GM19455 (cell line): ENCODE results near the gene TSPO2.

Source experiments
- ATAC-seq: cut with Tn5 transposase; IDR thresholded peaks from one replicate; pipeline ENCODE4 v1.9.1; 2021; ENCODE audit not compliant: unreplicated experiment

Gene TSPO2

GRCh38 chr6:41049955-41050354, 7.7 kb downstream of the TSPO2 start:
- ATAC-seq: no peak

DNA sequence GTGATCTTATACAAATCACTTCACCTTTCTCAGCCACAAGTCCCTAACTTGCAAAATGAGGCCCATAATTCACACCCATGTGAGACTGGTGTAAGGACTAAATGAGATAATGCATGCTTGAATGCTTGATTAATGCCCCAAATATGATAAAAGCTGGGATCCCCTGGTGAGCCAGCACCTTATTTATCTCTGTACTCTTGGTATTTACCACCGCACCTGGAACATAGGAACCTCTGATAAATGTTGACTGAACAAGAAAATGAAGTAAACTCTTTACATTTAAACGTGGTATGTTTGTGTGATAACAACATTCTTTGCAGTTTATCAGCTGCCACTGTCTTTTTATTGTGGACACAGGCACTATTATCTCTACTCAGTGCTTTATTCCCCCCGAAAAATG, 8.3 kb downstream of the TSPO2 start:
- ATAC-seq: no peak

DNA sequence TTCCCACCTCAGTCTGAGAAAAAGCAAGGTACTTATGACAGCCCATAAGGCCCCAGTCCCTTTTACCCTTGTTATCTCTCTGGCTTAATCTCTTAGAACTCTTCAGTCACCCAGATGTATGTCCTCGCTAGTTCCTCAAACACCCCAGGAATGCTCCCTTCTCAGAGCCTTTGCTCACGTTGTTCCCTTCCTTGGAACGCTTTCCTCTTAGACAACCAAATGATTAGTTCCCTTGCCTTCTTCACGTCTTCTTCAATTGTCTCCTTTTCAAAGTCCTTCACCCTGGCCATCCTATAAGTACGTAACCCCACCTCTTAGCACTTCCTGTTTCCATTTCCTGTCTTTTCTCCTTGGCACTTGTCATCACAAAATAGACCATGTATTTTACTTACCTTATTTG, 9.6 kb downstream of the TSPO2 start:
- no peak for ATAC-seq

DNA sequence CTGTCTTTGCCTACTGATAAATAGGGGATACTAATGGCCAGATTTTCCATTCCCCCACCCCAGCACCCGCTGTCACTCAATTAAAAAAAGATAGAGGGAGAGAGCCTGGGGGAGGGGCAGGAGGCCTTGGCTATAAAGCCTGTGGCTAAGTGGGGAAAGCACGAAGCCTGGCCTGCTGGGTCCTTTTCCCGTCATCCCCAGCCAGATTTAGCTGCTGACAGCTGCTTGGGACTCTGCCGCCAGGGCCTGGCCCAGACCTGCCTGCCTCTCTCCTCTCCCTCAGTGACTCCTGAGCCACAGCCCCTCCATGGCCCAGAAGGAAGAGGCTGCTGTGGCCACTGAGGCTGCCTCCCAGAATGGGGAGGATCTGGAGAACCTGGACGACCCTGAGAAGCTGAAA, 10.8 kb downstream of the TSPO2 start, which contains the start of gene APOBEC2:
APOBEC2 (plus strand) TSS at position 162 of the 400 bp plus-strand sequence; CDS start at position 308, 146 bp downstream.
- no peak for ATAC-seq

- ATAC-seq: no peak
Measured at GRCh38 chr6:41054511-41054910, 12.2 kb downstream of the TSPO2 start.

DNA sequence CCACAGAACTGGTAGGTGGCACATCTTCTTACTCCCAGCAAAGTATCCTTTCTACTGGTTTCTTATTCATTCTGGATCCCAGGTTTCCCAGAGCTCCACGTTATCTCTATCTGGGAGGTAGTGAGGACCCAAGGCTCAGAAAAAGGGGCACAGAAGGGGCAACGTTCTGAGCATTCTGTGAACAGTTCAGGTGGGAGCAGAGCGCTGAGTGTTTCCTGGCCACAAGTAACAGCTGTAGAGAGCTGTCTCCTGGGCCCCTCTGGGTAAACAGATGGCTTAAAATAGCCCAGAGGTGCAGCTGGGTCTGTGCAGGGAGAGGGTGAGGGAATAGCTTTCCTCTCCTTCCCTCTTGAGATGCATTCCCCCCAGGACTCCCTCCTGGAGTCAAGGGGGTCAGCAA, 12.9 kb downstream of the TSPO2 start:
- no peak for ATAC-seq

DNA sequence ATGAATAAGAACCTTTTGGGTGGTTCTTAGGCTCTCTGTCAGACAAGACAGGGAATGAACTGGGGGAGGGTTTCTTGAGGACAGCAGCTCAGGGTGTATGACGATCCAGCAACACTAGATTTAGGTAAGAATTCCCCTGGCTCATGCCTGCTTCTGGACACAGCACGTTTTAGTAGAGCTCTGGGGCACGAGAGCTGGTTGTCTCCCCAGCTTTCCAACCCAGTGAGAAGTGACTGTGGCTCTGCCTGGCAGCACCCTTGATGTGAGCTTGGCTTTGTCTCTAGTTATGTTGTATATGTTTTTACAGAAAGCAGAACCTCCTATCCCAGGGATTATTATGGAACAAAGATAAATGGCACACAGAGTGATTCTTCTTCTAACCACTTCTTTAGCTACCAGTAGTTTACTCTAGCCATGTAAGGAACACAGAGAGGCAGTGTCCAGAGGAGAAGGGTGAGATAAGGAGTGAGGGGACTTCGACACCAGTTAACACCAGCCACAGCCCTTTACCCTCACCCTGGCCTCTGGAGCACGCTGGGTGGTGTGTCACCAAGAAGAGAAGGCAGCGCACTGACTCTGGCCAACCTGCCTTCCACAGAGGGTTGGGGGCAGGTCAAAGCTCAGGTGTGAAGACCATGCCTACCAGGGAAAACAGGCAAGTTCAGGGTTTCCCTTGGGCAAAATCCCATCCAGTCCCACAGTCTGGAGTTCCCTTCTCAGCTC, 14.7 kb downstream of the TSPO2 start:
- ATAC-seq: no peak

GRCh38 chr6:41058783-41059181, 16.5 kb downstream of the TSPO2 start:
- no peak for ATAC-seq

DNA sequence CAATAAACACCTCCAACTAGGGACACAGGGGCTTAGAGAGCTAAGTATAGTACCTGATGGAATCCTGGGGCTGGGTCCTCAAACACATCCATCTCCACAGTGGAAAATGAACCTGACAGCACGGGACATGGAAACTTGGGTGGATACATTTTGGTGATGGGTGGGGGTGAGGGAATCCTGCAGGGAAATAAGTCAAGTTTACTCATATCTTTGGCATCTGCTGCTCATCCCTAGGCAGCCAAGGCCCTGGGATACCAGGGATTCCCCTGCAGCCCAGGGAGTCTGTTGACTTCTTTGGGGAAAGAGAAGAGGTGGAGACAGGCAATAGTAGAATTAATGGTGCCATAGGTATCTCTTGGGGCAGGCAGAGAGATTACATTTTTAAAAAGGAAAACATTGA, 17.3 kb downstream of the TSPO2 start:
- ATAC-seq: no peak

DNA sequence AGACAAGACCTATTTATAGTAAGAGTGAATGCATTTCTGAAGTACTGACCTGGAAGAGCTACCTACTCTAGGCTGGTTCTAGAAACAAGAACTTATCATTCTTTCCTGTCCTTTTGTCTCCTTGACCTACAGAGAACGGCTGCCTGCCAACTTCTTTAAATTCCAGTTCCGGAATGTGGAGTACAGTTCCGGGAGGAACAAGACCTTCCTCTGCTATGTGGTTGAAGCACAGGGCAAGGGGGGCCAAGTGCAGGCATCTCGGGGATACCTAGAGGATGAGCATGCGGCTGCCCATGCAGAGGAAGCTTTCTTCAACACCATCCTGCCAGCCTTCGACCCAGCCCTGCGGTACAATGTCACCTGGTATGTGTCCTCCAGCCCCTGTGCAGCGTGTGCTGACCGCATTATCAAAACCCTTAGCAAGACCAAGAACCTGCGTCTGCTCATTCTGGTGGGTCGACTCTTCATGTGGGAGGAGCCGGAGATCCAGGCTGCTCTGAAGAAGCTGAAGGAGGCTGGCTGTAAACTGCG, 19.0 kb downstream of the TSPO2 start:
- no peak for ATAC-seq

DNA sequence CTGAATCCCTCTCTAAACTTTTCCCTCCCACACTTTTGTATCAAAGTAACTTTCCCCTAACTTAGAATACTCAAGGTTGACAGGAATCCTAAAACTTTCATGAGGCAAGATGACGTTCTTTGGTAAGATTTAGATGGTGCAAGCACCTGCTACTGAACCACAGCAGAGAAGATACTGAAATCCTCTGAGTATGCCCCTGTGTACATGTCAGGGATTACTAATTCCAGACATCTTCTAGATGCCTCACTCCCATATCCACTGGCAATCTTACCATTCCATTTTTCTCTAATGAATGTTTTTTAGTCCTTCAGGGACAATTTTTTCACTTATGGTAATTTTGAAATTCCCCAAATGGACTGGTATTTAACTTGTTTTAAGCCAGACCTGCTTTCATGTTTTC, 19.8 kb downstream of the TSPO2 start:
- ATAC-seq: no peak

- no peak for ATAC-seq
Measured at GRCh38 chr6:41063884-41064285, 21.6 kb downstream of the TSPO2 start.

GRCh38 chr6:41064841-41065240, 22.6 kb downstream of the TSPO2 start:
- ATAC-seq: no peak

DNA sequence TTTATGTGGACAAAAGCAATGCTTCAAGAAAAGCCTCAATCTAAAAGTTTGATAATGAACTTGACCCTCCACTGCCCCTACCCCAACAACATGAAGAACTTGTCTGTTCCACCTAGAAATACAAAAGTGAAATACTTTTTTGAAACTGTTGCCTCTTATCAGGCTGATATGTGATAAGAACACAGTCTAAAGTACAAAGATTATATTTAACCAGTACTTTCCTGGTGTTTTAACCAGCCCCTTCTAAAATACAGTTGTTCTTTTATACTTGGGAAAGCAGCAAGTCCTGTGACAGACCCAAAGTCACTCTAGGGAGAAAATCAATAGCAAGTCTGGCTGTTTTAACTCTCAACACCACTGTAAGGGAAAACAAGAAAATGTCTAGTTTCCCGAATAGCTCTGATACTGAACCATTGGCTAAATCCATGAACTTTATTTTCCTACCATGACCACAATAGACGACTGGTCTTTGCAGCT, 23.3 kb downstream of the TSPO2 start:
- no peak for ATAC-seq

DNA sequence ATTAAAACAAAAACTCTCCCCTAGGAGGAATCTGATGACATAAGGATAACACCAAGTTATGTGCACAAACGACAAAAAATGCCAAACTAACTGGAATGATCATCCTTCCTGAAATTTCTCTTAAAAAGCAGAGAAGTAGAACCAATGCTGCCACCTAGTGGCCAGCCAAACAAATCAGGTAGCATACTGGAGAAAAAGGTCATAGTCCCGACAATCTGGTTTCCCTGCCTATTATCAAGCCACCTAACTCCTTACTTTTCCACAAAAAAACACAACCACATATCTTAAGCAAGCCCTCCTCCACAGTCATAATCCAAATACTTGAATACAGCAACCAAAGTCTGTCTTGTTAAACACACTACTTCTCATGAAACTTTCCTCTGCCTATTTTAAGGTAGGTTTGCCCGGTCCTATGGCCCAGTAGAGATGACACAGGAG, 24.6 kb downstream of the TSPO2 start:
- no peak for ATAC-seq

- no peak for ATAC-seq
Measured at GRCh38 chr6:41071501-41071922, 29.2 kb downstream of the TSPO2 start.

DNA sequence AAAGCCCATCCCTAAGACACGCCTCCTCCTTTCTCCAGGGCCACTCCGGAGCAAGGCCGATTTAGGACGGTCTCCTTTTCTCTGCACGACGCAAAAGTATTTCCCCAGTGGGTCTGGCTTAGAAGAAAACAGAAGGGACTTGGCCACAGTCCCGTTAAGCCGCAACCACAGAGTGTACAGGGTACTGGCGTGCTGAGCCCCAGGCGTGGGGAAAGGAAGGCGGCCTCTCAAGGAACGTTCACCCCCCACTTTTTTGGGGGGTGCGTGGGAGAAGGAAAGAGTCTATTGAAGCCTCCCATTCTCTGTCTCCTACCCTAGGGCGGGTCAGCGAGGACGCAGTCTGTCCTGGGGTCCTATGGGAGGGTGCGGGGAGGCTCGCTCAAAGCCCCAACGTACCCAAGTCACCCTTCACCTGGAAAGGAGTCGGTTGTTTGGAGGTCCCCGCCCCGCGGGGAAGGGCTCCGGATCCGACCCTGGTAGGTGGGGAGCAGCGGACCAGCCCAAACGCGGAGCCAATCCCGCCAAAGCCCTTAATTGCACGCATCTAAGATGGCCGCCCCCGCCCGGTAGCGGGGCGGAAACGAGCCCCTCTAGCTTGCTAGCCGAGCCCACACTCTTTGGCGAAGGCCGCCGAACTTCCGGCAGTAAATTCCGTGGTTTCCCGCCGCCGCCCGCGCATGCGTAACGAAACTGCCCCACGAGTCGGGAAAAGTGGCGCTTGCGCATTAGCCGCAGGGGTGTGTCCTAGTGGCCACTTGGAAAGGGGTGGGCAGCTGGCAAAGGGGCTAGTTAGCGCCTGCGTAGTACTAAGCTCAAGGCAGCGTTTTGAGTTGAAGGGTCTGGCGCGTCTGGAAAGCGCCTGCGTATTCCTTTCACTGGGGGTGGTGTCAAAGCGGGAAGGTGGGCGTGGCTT, 29.9 kb downstream of the TSPO2 start, which contains the start of gene OARD1:
OARD1 (minus strand) TSS at position 434 of the 913 bp plus-strand sequence. CDS start 722 bp downstream, outside the sequence.
- peak; percentile 59 for ATAC-seq

DNA sequence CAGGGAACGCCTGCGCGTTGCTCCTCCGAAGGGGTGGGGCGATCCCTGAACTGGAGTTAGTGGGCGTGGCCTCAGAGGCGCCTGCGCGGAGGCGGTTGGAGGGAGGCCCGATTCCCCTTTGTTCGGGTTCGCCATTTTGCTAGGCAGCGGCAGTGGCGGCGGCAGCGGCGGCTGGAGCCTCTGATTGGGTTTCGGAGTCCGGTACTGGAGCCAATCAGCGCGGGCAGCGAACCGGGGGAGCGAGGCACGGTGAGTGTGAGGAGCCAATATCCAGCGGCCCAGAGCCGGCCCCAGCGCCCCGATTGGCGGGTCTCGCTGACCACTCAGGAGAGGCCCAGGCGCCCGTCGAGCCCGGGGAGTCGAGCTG, 30.6 kb downstream of the TSPO2 start, which contains the start of gene NFYA:
NFYA (plus strand) TSS at position 139 of the 367 bp plus-strand sequence. CDS start 6,116 bp downstream, outside the sequence.
- peak; percentile 66 for ATAC-seq

DNA sequence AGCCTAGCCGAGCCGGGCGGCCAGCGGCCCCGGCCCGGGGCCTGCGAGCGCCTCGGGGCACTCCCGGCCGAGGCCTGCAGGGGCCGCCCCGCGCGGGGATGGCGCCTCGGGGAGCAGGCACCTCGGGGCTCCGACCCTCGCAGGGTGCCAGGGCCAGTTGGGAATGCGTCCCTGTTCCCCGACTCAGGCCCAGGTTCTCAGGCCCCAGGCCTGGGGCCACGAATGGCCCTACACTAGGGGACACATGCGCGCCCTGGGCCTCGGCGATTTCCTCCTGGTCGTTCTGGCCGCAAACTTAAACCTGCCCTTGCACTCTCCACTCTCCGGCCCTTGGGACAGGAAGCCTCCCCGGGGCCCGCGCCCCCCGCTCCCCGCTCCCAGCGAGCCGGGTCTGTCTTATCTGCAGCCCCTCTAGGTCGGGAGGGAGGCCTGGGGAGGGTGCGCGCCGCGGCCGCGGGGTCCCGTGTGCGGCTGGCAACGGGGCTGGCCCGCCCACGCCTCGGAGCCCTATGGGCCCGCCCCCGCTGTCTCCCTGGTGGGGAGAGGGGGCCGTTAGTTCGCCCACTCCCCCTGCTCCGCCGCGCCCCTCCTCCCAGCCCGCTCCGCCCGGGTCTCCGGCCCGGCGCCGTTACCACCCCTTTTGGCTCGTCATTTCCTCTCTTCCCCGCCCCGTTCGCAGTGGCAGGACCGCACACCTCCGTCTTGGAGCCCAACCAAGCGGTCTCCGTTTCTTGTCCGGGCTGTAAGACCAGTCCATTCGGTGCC, 31.1 kb downstream of the TSPO2 start:
- ATAC-seq: peak; percentile 40

DNA sequence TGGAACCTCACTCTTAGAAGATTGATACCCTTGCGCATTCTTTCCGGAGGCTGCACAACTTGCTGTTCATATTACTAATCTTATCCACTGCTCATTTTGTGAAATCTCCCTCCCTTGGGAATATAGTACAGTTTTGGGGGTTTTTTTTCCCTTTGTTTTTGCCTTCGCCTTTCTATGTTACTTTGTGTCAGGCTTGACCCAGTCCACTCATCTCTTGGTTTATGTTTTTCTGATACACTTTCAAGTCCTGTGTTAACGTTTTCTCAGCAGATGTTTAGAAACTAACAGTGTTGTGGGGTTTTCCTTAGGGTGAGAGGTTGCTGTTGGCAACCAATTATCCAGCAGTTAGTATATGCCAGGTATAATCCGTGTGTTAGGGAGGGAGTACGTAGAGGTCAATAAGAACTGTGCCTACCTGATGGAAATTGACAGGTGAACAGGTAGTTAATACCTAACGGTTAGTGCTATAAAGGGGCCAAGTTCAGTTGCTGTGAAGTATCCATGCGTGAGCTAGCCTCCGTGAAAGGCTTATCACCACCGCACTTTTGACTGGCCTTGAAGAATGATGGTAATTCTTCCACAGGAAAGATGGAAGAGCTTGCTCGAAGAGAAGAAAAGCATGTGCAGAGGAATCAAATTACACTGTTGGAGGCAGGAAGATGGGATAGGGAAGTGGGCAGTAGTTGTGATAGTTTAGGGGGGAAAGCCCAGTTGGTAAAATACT, 31.9 kb downstream of the TSPO2 start:
- no peak for ATAC-seq
